ENCODE results near the gene NSMCE3.

Gene NSMCE3

DNA sequence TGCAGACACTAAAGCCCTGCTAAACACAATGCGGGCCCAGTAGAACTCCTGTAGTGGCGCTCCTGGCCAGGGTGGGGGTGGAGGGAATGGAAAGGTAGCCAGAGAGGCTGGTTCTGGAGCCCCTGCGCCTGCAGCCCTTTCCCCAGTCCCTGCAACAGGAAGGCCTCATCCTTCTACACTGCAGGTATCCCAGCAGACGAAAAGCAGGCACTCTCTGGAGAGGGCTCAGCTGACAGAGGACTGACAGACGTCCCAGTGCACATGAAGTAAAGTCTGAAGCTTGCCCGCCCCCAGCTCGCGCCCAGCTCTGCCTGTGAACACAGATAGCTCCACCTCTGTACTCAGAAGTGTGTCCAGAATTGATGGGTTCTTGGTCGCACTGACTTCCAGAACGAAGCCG is 46.0 kb downstream of the NSMCE3 start:
- H3K79me2 ChIP-seq (ENCODE audit: low read length), result no peaks in the 10 kb centered on the region
- H3F3A ChIP-seq (ENCODE audit: insufficient read depth, low read length), result no peaks in the 10 kb centered on the region
- no peaks in the 10 kb centered on the region for H4K20me1 ChIP-seq (ENCODE audit: insufficient read depth, low read length)
- H3K4me1 ChIP-seq (ENCODE audit: low read length), result no peaks in the 10 kb centered on the region
- DNase-seq, result no peak
- H3K4me2 ChIP-seq (ENCODE audit: low read depth, low read length), result no peak overlapping the region
- H3K36me3 ChIP-seq (replicated peaks; ENCODE audit: insufficient read depth, low read length), result no peaks in the 10 kb centered on the region
- H3K4me3 ChIP-seq (ENCODE audit: low read length), result no peak overlapping the region
- no peaks in the 10 kb centered on the region for H3K27me3 ChIP-seq (replicated peaks; ENCODE audit: insufficient read depth, low read length)
- H3K9me2 ChIP-seq (replicated peaks; ENCODE audit: insufficient read depth, low read length), result no peaks in the 10 kb centered on the region
- no peak overlapping the region for H3K9ac ChIP-seq (ENCODE audit: low read length)
- H3K9me3 ChIP-seq (replicated peaks; ENCODE audit: insufficient read depth, low read length), result no peaks in the 10 kb centered on the region
- TF ChIP-seq, protein P1, sequence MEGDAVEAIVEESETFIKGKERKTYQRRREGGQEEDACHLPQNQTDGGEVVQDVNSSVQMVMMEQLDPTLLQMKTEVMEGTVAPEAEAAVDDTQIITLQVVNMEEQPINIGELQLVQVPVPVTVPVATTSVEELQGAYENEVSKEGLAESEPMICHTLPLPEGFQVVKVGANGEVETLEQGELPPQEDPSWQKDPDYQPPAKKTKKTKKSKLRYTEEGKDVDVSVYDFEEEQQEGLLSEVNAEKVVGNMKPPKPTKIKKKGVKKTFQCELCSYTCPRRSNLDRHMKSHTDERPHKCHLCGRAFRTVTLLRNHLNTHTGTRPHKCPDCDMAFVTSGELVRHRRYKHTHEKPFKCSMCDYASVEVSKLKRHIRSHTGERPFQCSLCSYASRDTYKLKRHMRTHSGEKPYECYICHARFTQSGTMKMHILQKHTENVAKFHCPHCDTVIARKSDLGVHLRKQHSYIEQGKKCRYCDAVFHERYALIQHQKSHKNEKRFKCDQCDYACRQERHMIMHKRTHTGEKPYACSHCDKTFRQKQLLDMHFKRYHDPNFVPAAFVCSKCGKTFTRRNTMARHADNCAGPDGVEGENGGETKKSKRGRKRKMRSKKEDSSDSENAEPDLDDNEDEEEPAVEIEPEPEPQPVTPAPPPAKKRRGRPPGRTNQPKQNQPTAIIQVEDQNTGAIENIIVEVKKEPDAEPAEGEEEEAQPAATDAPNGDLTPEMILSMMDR (IDR thresholded peaks at IDR 0.05; ENCODE audit: low read length), result no peak
- no peak for TF ChIP-seq EZH2 (optimal IDR thresholded peaks at IDR 0.05; ENCODE audit: low read depth, low read length)
- no peak for TF ChIP-seq EZH2phosphoT487 (IDR thresholded peaks at IDR 0.05; ENCODE audit: low read length)
- no peak overlapping the region for H3K27ac ChIP-seq (ENCODE audit: low read length)
- no peak overlapping the region for H2AFZ ChIP-seq (ENCODE audit: low read length)

DNA sequence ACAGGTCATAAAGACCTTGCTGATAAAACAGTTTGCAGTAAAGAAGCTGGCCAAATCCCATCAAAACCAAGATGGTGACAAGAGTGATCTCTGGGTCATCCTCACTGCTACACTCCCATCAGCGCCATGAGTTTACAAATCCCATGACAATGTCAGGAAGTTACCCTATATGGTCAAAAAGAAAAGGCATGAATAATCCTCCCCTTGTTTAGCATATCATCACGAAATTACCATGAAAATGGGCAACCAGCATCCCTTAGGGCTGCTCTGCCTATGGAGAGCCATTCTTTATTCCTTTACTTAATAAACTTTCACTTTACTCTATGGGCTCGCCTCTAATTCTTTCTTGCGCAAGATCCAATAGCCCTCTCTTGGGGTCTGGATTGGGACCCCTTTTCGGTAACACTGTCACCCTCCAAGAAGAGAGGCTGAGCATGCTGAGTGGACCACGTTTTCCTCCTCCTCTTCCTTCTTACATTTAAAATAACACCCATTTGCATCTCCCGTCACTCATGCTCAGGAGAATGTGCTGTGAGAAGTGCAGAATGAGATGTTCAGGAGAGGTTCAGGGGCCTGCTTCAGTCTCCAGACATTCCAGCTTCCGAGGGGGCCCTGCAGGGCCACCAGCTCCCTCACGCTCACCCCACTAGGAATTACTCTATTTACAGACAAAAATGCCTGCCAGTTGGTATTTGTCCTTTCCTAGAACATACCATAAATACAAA is 47.3 kb downstream of the NSMCE3 start:
- Histone ChIP-seq H3F3A (ENCODE audit: insufficient read depth, low read length) (no peaks in the 10 kb centered on the region), H3K9me2 (replicated peaks; ENCODE audit: insufficient read depth, low read length) (no peaks in the 10 kb centered on the region), H4K20me1 (ENCODE audit: insufficient read depth, low read length) (no peaks in the 10 kb centered on the region), H3K27ac (ENCODE audit: low read length) (no peak overlapping the region), H3K9me3 (replicated peaks; ENCODE audit: insufficient read depth, low read length) (no peaks in the 10 kb centered on the region), H3K27me3 (replicated peaks; ENCODE audit: insufficient read depth, low read length) (no peaks in the 10 kb centered on the region), H3K4me1 (ENCODE audit: low read length) (no peaks in the 10 kb centered on the region), H3K79me2 (ENCODE audit: low read length) (no peaks in the 10 kb centered on the region), H3K9ac (ENCODE audit: low read length) (no peak overlapping the region), H3K4me2 (ENCODE audit: low read depth, low read length) (no peak overlapping the region), H2AFZ (ENCODE audit: low read length) (no peak overlapping the region), H3K4me3 (ENCODE audit: low read length) (no peak overlapping the region), H3K36me3 (replicated peaks; ENCODE audit: insufficient read depth, low read length) (no peaks in the 10 kb centered on the region)
- TF ChIP-seq EZH2phosphoT487 (IDR thresholded peaks at IDR 0.05; ENCODE audit: low read length), result no peak
- no peak for TF ChIP-seq EZH2 (optimal IDR thresholded peaks at IDR 0.05; ENCODE audit: low read depth, low read length)
- TF ChIP-seq, protein P1 (IDR thresholded peaks at IDR 0.05; ENCODE audit: low read length), result no peak
- no peak for DNase-seq

DNA sequence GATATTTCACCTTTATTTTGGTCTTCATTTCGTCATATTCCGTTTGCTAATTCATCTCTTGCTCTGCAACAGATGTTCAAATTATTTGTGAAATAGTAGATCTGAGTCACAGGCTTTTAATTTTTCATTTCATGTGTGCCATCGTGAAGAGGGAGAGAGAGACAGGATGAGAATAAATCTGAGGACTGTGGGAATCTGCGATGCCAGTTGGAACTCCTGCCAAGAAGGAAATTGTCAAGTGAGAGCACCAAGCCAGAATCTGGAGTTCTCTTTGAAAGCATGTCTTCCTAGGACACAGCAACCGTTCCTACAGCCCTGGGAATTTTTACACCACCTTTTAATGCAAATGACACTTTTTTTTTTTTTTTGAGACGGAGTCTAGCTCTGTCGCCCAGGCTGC is 48.8 kb downstream of the NSMCE3 start:
- Histone ChIP-seq H3K4me2 (ENCODE audit: low read depth, low read length) (no peak overlapping the region), H2AFZ (ENCODE audit: low read length) (no peak overlapping the region), H4K20me1 (ENCODE audit: insufficient read depth, low read length) (no peaks in the 10 kb centered on the region), H3K27ac (ENCODE audit: low read length) (no peak overlapping the region), H3K4me3 (ENCODE audit: low read length) (no peak overlapping the region), H3K9ac (ENCODE audit: low read length) (no peak overlapping the region), H3K27me3 (replicated peaks; ENCODE audit: insufficient read depth, low read length) (no peaks in the 10 kb centered on the region), H3K36me3 (replicated peaks; ENCODE audit: insufficient read depth, low read length) (no peaks in the 10 kb centered on the region), H3K9me3 (replicated peaks; ENCODE audit: insufficient read depth, low read length) (no peaks in the 10 kb centered on the region), H3K4me1 (ENCODE audit: low read length) (no peaks in the 10 kb centered on the region), H3K9me2 (replicated peaks; ENCODE audit: insufficient read depth, low read length) (no peaks in the 10 kb centered on the region), H3K79me2 (ENCODE audit: low read length) (no peaks in the 10 kb centered on the region), H3F3A (ENCODE audit: insufficient read depth, low read length) (no peaks in the 10 kb centered on the region)
- TF ChIP-seq, protein P1 (IDR thresholded peaks at IDR 0.05; ENCODE audit: low read length), result no peak
- no peak for DNase-seq
